OCI-LY7 (cell line): Measurements from ENCODE around the gene RRM1. TPM values are rescaled to one million over a fixed set of nuclear protein-coding genes. Genes with fewer than 3 reads are reported as not detected.

ENCODE experiments used
- BruUV-seq: library from RNA; stranded (reverse); fragments of 400-500 nt; replicated peaks from 2 replicates; lab custom pipeline; 2021; lab: Mats Ljungman, UMichigan
- CTCF ChIA-PET: fragments of 300-600 bp; sonication (Branson Sonifier 250); formaldehyde crosslinking; loops from one replicate; lab custom pipeline; 2022; ENCODE audit warnings: antibody characterized with exemption; ENCODE audit not compliant: unreplicated experiment; lab: Charles Lee
- POLR2A ChIA-PET: fragments of 300-600 bp; sonication (Branson Sonifier 250); formaldehyde crosslinking; loops from one replicate; lab custom pipeline; 2022; ENCODE audit warnings: antibody characterized with exemption; lab: Charles Lee
- DNase-seq: peaks from one replicate; pipeline ENCODE4 v3.0.0-alpha.2; 2015; ENCODE audit warnings: low spot score
- H2AFZ ChIP-seq: fragments of 200-600 bp; sonication (generic), shearing (Covaris generic); 2 replicates; pipeline ENCODE4 v1.6.1; 2014; ENCODE audit warnings: mild to moderate bottlenecking, antibody characterized with exemption, low read length, moderate library complexity
- H3K27ac ChIP-seq: fragments of 200-600 bp; sonication (generic); 2 replicates; pipeline ENCODE4 v1.5.1; 2014; ENCODE audit warnings: mixed run types, low read depth, mild to moderate bottlenecking, moderate library complexity, low read length, inconsistent platforms; ENCODE audit not compliant: poor library complexity, severe bottlenecking
- H3K36me3 ChIP-seq: fragments of 200-600 bp; sonication (generic); 2 replicates; pipeline ENCODE4 v1.6.1; 2014; ENCODE audit warnings: mild to moderate bottlenecking, antibody characterized with exemption, low read length, moderate library complexity, mixed read lengths; ENCODE audit not compliant: insufficient read depth
- H3K4me1 ChIP-seq: fragments of 200-600 bp; sonication (generic); 2 replicates; pipeline ENCODE4 v1.5.1; 2014; ENCODE audit warnings: mild to moderate bottlenecking, low read length; ENCODE audit not compliant: insufficient read depth, poor library complexity, severe bottlenecking
- H3K4me2 ChIP-seq: fragments of 200-600 bp; sonication (generic); 2 replicates; pipeline ENCODE4 v1.6.1; 2014; ENCODE audit warnings: mild to moderate bottlenecking, low read length
- H3K4me3 ChIP-seq: fragments of 200-600 bp; sonication (generic); 2 replicates; pipeline ENCODE4 v1.5.1; 2014; ENCODE audit warnings: mild to moderate bottlenecking, low read depth, low read length; ENCODE audit not compliant: poor library complexity, severe bottlenecking
- H3K79me2 ChIP-seq: fragments of 200-600 bp; sonication (generic); 2 replicates; pipeline ENCODE4 v1.6.1; 2016; ENCODE audit warnings: low read depth, mild to moderate bottlenecking, low read length, moderate library complexity, mixed read lengths; ENCODE audit not compliant: insufficient read depth
- H3K9me2 ChIP-seq: fragments of 200-600 bp; sonication (generic); 2 replicates; pipeline ENCODE4 v1.6.1; 2016; ENCODE audit warnings: mild to moderate bottlenecking, low read length, mixed read lengths; ENCODE audit not compliant: insufficient read depth
- H3K9me3 ChIP-seq: fragments of 200-600 bp; sonication (generic); 2 replicates; pipeline ENCODE4 v1.6.1; 2014; ENCODE audit warnings: mild to moderate bottlenecking, mixed run types, low read length, mixed read lengths
- H4K20me1 ChIP-seq: fragments of 200-600 bp; sonication (generic); 2 replicates; pipeline ENCODE4 v1.6.1; 2014; ENCODE audit warnings: mild to moderate bottlenecking, antibody characterized with exemption, low read length, moderate library complexity, mixed read lengths; ENCODE audit not compliant: insufficient read depth
- EZH2phosphoT487 ChIP-seq: fragments of 200-600 bp; sonication (generic); IDR thresholded peaks from 2 replicates; pipeline ENCODE4 v1.6.1; 2018; ENCODE audit warnings: low read depth, borderline replicate concordance, mild to moderate bottlenecking, mixed run types, antibody characterized with exemption, low read length, moderate library complexity, mixed read lengths
- intact Hi-C: fragments of 100-400 bp; cut with micrococcal nuclease; formaldehyde crosslinking; loops from one replicate; pipeline ENCODE4 v1.10.0; 2022; ENCODE audit not compliant: unreplicated experiment
- total RNA-seq, 2 experiments: library from RNA; depleted of rRNA in 1 of 2; stranded (reverse); fragments of >200 nt in 1 of 2; shearing (Covaris generic) in 1 of 2; gene quantifications; 2 replicates each; pipeline ENCODE4 v1.2.3, GENCODE V29; 2014 to 2022
- TF ChIP-seq, protein P1 (sequence below): fragments of 200-600 bp; sonication (generic); conservative IDR thresholded peaks from 2 replicates; pipeline ENCODE4 v1.5.1; 2014; ENCODE audit warnings: mild to moderate bottlenecking, antibody characterized with exemption, low read length, moderate library complexity, mixed read lengths

Gene RRM1
- total RNA-seq, 2 experiments from 2014 or later = 123 to 162 TPM

DNA sequence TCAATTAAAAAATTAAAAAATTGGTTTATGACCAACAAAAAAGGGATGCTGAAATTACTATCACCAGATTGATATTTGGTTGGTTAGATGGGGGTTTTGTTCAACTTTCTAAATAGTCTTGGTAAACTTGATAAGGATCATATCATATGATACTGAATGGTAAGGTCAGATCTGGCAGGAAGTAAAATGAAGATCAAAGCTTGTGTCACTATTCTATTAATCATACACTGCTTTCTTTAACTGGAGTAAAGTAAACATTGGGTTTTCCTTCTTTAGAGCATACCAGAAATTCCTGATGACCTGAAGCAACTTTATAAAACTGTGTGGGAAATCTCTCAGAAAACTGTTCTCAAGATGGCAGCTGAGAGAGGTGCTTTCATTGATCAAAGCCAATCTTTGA, 40.2 kb downstream of the RRM1 start:
- H3K27ac ChIP-seq = no peak overlapping the region
- no peaks in the 10 kb centered on the region for H4K20me1 ChIP-seq
- no peak overlapping the region for H3K4me2 ChIP-seq
- H3K79me2 ChIP-seq = no peaks in the 10 kb centered on the region
- 0 out of 2 replicates have a peak, but pooled peaks cover 5% of the 10 kb centered on the region for H3K9me3 ChIP-seq
- no peak for DNase-seq
- H3K9me2 ChIP-seq = no peaks in the 10 kb centered on the region
- POLR2A ChIA-PET = no interaction called here
- CTCF ChIA-PET = no interaction called here
- H3K4me3 ChIP-seq = no peak overlapping the region
- no peak for TF ChIP-seq EZH2phosphoT487
- TF ChIP-seq, protein P1, sequence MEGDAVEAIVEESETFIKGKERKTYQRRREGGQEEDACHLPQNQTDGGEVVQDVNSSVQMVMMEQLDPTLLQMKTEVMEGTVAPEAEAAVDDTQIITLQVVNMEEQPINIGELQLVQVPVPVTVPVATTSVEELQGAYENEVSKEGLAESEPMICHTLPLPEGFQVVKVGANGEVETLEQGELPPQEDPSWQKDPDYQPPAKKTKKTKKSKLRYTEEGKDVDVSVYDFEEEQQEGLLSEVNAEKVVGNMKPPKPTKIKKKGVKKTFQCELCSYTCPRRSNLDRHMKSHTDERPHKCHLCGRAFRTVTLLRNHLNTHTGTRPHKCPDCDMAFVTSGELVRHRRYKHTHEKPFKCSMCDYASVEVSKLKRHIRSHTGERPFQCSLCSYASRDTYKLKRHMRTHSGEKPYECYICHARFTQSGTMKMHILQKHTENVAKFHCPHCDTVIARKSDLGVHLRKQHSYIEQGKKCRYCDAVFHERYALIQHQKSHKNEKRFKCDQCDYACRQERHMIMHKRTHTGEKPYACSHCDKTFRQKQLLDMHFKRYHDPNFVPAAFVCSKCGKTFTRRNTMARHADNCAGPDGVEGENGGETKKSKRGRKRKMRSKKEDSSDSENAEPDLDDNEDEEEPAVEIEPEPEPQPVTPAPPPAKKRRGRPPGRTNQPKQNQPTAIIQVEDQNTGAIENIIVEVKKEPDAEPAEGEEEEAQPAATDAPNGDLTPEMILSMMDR = no peak
- no peaks in the 10 kb centered on the region for H3K4me1 ChIP-seq
- H2AFZ ChIP-seq = no peak overlapping the region
- H3K36me3 ChIP-seq = peaks cover 87% of the 10 kb centered on the region
- BruUV-seq = no TSS peak
- intact Hi-C loops = no loop called here

DNA sequence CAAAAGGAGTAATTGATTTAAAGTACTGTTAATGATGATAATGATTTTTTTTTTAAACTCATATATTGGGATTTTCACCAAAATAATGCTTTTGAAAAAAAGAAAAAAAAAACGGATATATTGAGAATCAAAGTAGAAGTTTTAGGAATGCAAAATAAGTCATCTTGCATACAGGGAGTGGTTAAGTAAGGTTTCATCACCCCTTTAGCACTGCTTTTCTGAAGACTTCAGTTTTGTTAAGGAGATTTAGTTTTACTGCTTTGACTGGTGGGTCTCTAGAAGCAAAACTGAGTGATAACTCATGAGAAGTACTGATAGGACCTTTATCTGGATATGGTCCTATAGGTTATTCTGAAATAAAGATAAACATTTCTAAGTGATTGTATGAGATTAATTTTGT, 43.9 kb downstream of the RRM1 start:
- Histone ChIP-seq H3K9me2 (no peaks in the 10 kb centered on the region), H3K27ac (no peak overlapping the region), H3K9me3 (peaks cover 13% of the 10 kb centered on the region; the same call in 1 of the 2 replicates), H2AFZ (no peak overlapping the region), H3K4me1 (no peaks in the 10 kb centered on the region), H3K4me2 (no peak overlapping the region), H4K20me1 (no peaks in the 10 kb centered on the region), H3K4me3 (no peak overlapping the region), H3K79me2 (no peaks in the 10 kb centered on the region), H3K36me3 (peaks cover 85% of the 10 kb centered on the region)
- ChIA-PET POLR2A (no interaction called here), CTCF (no interaction called here)
- intact Hi-C loops = no loop called here
- no peak for TF ChIP-seq EZH2phosphoT487
- TF ChIP-seq, protein P1 = no peak
- no peak for DNase-seq
- BruUV-seq = TSS peak; percentile 85

DNA sequence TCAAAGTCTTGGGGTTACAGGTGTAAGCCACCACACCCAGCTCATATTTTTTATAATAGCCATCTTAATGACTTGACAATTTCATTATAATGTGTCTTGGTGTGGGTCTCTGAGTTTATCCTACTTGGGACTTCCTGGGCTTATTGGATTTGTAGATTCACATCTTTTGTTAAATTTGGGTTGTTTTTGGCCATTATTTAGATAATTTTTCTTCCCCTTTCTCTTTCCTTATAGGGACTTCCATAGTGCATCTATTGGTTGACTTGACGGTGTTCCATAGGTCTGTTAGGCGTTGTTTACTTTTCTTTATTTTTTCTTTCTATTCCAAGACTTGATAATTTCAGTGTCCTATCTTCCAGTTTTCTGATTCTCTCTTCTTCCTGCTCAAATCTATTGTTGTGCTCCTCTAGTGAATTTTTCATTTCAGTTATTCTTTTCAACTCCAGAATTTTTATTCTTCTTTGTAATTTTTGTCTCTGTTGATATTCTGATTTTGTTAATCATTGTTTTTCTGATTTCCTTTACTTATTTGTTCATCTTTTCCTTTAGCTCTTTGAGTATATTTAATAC, 45.6 kb downstream of the RRM1 start:
- intact Hi-C loops = no loop called here
- no peak for TF ChIP-seq EZH2phosphoT487
- TF ChIP-seq, protein P1 = no peak
- H3K9me3 ChIP-seq = peaks cover 13% of the 10 kb centered on the region; the same call in 1 of the 2 replicates
- no peak for DNase-seq
- CTCF ChIA-PET = no interaction called here
- no peak overlapping the region for H3K4me2 ChIP-seq
- no peak overlapping the region for H3K27ac ChIP-seq
- H3K9me2 ChIP-seq = no peaks in the 10 kb centered on the region
- no peak overlapping the region for H2AFZ ChIP-seq
- no peaks in the 10 kb centered on the region for H3K4me1 ChIP-seq
- H3K36me3 ChIP-seq = peaks cover 72% of the 10 kb centered on the region
- POLR2A ChIA-PET = no interaction called here
- BruUV-seq = no TSS peak
- H3K4me3 ChIP-seq = no peak overlapping the region
- no peaks in the 10 kb centered on the region for H3K79me2 ChIP-seq
- no peaks in the 10 kb centered on the region for H4K20me1 ChIP-seq
